Thyroid gland (tissue), 4 donors: ENCODE results near the gene AGPAT4.

Source experiments
- CTCF ChIP-seq, 6 experiments: fragments of 200-600 bp in 3 of 6; fragments of 450-650 bp in 3 of 6; sonication (generic) in 3 of 6; IDR thresholded peaks; one replicate each; pipeline ENCODE4 v1.5.1; 2016 to 2019; ENCODE audit warnings: antibody characterized with exemption in 6 of 6, mild to moderate bottlenecking in 2 of 6, inconsistent platforms in 1 of 6, moderate library complexity in 1 of 6
- POLR2A ChIP-seq, 2 donors: fragments of 450-650 bp; IDR thresholded peaks; one replicate each; pipeline ENCODE4 v1.6.1; 2017; ENCODE audit warnings: antibody characterized with exemption in 2 of 2, mild to moderate bottlenecking in 2 of 2, moderate library complexity in 1 of 2

GRCh38 chr6:161111261-161111660 lies 162.6 kb downstream of the AGPAT4 start:
- TF ChIP-seq CTCF (IDR thresholded peaks at IDR 0.05) (no peak), POLR2A (IDR thresholded peaks at IDR 0.05) (no peak)
